Tibial nerve (tissue), 4 donors: Measurements from ENCODE around the gene CEP128. TPM values are rescaled to one million over a fixed set of nuclear protein-coding genes. Genes with fewer than 3 reads are reported as not detected.

Source experiments
- DNase-seq, 2 donors: peaks; one replicate each; pipeline ENCODE4 v3.0.0-alpha.2; 2019; ENCODE audit warnings: low spot score in 2 of 2
- H3K27ac ChIP-seq, 4 donors: fragments of 200-600 bp; sonication (generic) in 3 of 4; one replicate each; pipeline ENCODE4 v1.5.1; 2017 to 2019; ENCODE audit warnings: mild to moderate bottlenecking in 1 of 4
- H3K27me3 ChIP-seq, 2 donors: fragments of 200-600 bp; sonication (generic) in 1 of 2; one replicate each; pipeline versions ENCODE4 v1.5.1 to v1.6.0; 2017 to 2019
- H3K36me3 ChIP-seq, 3 donors: fragments of 200-600 bp; sonication (generic); one replicate each; pipeline ENCODE4 v1.5.1; 2018 to 2019
- H3K4me1 ChIP-seq, 4 donors: fragments of 200-600 bp; sonication (generic) in 3 of 4; one replicate each; pipeline ENCODE4 v1.5.1; 2017 to 2019
- H3K4me3 ChIP-seq, 4 donors: fragments of 200-600 bp; sonication (generic) in 3 of 4; one replicate each; pipeline ENCODE4 v1.5.1; 2017 to 2019; ENCODE audit warnings: mild to moderate bottlenecking in 1 of 4, moderate library complexity in 1 of 4
- H3K9me3 ChIP-seq, 4 donors: fragments of 200-600 bp; sonication (generic) in 3 of 4; one replicate each; pipeline ENCODE4 v1.5.1; 2017 to 2019
- EP300 ChIP-seq, 2 donors: sonication (generic); formaldehyde crosslinking; IDR thresholded peaks; one replicate each; pipeline ENCODE4 v1.6.1; 2017; ENCODE audit warnings: antibody characterized with exemption in 2 of 2, mild to moderate bottlenecking in 1 of 2
- POLR2A ChIP-seq, 2 donors: fragments of 450-650 bp; IDR thresholded peaks; one replicate each; pipeline ENCODE4 v1.6.1; 2017; ENCODE audit warnings: antibody characterized with exemption in 2 of 2, mild to moderate bottlenecking in 2 of 2, moderate library complexity in 2 of 2
- WGBS, 2 donors: methylation state at CpG; one replicate each; pipeline ENCODE4 v1.1.5; 2018; 5-methylcytosine and 5-hydroxymethylcytosine counted together
- total RNA-seq, 4 donors: library from RNA; depleted of rRNA; stranded (reverse); fragments of >200 nt; gene quantifications; one replicate each; pipeline ENCODE4 v1.1.0, GENCODE V29; 2016
- TF ChIP-seq, protein P1 (sequence below), 5 experiments: fragments of 200-600 bp in 3 of 5; fragments of 450-650 bp in 2 of 5; sonication (generic) in 3 of 5; IDR thresholded peaks; one replicate each; pipeline ENCODE4 v1.5.1; 2016 to 2019; ENCODE audit warnings: antibody characterized with exemption in 5 of 5, mild to moderate bottlenecking in 3 of 5, moderate library complexity in 2 of 5

Gene CEP128
- total RNA-seq, 4 donors from 2014 or later = 7.3 to 13.9 (median 12.5) TPM

- Histone ChIP-seq H3K27ac (no peak overlapping the region), H3K27me3 (no peaks in the 10 kb centered on the region), H3K4me3 (no peak overlapping the region), H3K9me3 (peaks cover 0 to 8% (median 0%) of the 10 kb centered on the region in 4 donors), H3K4me1 (no peaks in the 10 kb centered on the region), H3K36me3 (no peaks in the 10 kb centered on the region)
- DNase-seq = no peak
- 64 to 66% methylated on average over 4 of the region's 4 CpGs for WGBS, 2 donors
- TF ChIP-seq POLR2A (IDR thresholded peaks at IDR 0.05) (no peak), EP300 (IDR thresholded peaks at IDR 0.05) (no peak)
- TF ChIP-seq, protein P1, sequence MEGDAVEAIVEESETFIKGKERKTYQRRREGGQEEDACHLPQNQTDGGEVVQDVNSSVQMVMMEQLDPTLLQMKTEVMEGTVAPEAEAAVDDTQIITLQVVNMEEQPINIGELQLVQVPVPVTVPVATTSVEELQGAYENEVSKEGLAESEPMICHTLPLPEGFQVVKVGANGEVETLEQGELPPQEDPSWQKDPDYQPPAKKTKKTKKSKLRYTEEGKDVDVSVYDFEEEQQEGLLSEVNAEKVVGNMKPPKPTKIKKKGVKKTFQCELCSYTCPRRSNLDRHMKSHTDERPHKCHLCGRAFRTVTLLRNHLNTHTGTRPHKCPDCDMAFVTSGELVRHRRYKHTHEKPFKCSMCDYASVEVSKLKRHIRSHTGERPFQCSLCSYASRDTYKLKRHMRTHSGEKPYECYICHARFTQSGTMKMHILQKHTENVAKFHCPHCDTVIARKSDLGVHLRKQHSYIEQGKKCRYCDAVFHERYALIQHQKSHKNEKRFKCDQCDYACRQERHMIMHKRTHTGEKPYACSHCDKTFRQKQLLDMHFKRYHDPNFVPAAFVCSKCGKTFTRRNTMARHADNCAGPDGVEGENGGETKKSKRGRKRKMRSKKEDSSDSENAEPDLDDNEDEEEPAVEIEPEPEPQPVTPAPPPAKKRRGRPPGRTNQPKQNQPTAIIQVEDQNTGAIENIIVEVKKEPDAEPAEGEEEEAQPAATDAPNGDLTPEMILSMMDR (IDR thresholded peaks at IDR 0.05) = no peak
Observed at GRCh38 chr14:80535171-80535570, 406.4 kb downstream of the CEP128 start.

DNA sequence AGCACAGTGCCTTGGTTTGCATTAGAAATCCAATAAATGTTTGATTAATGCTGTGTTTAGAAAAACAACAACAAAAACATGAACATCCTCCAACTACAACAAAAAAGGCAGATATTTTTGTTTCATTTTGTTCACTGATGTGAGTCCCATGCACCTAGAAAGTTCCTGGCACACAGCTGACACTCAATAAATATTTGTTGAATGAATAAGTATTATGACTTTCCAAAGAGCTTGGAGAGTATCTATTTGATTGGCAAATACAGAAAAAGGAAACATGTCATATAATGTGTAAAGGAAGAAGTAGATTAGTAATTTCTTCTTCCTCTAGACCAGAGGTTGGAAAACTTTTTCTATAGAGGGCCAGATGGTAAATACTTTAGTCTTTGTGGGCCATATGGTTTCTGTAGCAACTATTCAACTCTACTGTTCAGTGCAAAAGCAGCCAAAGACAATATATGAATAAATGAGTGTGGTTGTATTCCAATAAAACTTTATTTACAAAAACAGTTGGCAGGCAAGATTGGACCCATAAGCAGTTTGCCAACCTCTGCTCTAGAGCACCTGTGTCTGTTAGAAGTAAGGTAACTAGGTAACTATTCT lies 417.9 kb downstream of the CEP128 start:
- no peak overlapping the region for H3K27ac ChIP-seq
- no peak for DNase-seq
- no peak overlapping the region for H3K4me3 ChIP-seq
- H3K36me3 ChIP-seq = peaks cover 0 to 10% (median 0%) of the 10 kb centered on the region in 3 donors
- H3K9me3 ChIP-seq = no peaks in the 10 kb centered on the region
- TF ChIP-seq, protein P1 (IDR thresholded peaks at IDR 0.05) = no peak
- TF ChIP-seq EP300 (IDR thresholded peaks at IDR 0.05) (no peak), POLR2A (IDR thresholded peaks at IDR 0.05) (no peak)
- no peaks in the 10 kb centered on the region for H3K27me3 ChIP-seq
- no peaks in the 10 kb centered on the region for H3K4me1 ChIP-seq

DNA sequence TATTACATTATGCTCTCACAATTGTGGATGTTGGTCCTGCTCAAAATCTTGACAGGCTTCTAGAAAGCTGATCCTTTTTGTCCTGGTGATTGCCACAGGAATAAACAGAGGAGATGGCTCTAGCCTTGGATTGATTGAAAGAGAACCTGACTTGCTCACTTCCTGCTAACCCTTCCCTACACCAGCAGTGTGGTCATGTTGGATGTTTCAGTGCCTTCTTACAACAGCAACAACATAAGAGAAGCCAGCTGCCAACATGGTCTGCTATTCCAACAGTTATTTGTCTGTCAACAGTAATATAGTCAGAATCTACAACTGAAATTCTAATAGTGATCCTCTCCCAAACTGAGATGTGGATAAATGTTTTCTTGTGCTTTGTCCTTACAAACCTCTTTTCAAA lies 418.6 kb downstream of the CEP128 start:
- peaks cover 0 to 10% (median 0%) of the 10 kb centered on the region in 3 donors for H3K36me3 ChIP-seq
- H3K27me3 ChIP-seq = no peaks in the 10 kb centered on the region
- H3K4me3 ChIP-seq = no peak overlapping the region
- no peaks in the 10 kb centered on the region for H3K4me1 ChIP-seq
- no peaks in the 10 kb centered on the region for H3K9me3 ChIP-seq
- no peak for TF ChIP-seq EP300 (IDR thresholded peaks at IDR 0.05)
- TF ChIP-seq, protein P1 (IDR thresholded peaks at IDR 0.05) = no peak
- TF ChIP-seq POLR2A (IDR thresholded peaks at IDR 0.05) = no peak
- no peak overlapping the region for H3K27ac ChIP-seq
- no peak for DNase-seq

- no peaks in the 10 kb centered on the region for H3K4me1 ChIP-seq
- no peak for DNase-seq
- 82 to 86% methylated on average over 1 of the region's 1 CpG for WGBS, 2 donors
- H3K27ac ChIP-seq = no peak overlapping the region
- H3K9me3 ChIP-seq = no peaks in the 10 kb centered on the region
- no peak for TF ChIP-seq EP300 (IDR thresholded peaks at IDR 0.05)
- TF ChIP-seq POLR2A (IDR thresholded peaks at IDR 0.05) = no peak
- TF ChIP-seq, protein P1 (IDR thresholded peaks at IDR 0.05) = no peak
- H3K36me3 ChIP-seq = peaks cover 0 to 10% (median 0%) of the 10 kb centered on the region in 3 donors
- no peaks in the 10 kb centered on the region for H3K27me3 ChIP-seq
- H3K4me3 ChIP-seq = no peak overlapping the region
Observed at GRCh38 chr14:80522411-80522810, 419.1 kb downstream of the CEP128 start.

- H3K27ac ChIP-seq = no peak overlapping the region
- DNase-seq = no peak
- H3K4me3 ChIP-seq = no peak overlapping the region
- 92 to 96% methylated on average over 3 of the region's 3 CpGs for WGBS, 2 donors
- H3K27me3 ChIP-seq = no peaks in the 10 kb centered on the region
- H3K4me1 ChIP-seq = no peaks in the 10 kb centered on the region
- TF ChIP-seq, protein P1 (IDR thresholded peaks at IDR 0.05) = no peak
- TF ChIP-seq POLR2A (IDR thresholded peaks at IDR 0.05) (no peak), EP300 (IDR thresholded peaks at IDR 0.05) (no peak)
- H3K36me3 ChIP-seq = peaks cover 0 to 10% (median 0%) of the 10 kb centered on the region in 3 donors
- H3K9me3 ChIP-seq = no peaks in the 10 kb centered on the region
Observed at GRCh38 chr14:80521456-80521855, 420.1 kb downstream of the CEP128 start.
